GM18858 (cell line): ENCODE results near the gene POLR2E.

Experiments
- ATAC-seq: cut with Tn5 transposase; IDR thresholded peaks from one replicate; pipeline ENCODE4 v1.9.1; 2021; ENCODE audit not compliant: unreplicated experiment

POLR2E gene

GRCh38 chr19:1098177-1099051, 3.2 kb upstream of the POLR2E start:
- no peak for ATAC-seq

- no peak for ATAC-seq
Measured at GRCh38 chr19:1097810-1098176, 2.6 kb upstream of the POLR2E start.

- no peak for ATAC-seq
Measured at GRCh38 chr19:1094655-1094977, 559 bp downstream of the POLR2E start.

- no peak for ATAC-seq
Measured at GRCh38 chr19:1093811-1094553, 1.2 kb downstream of the POLR2E start.

- no peak for ATAC-seq
Measured at GRCh38 chr19:1093330-1093729, 1.8 kb downstream of the POLR2E start.

- no peak for ATAC-seq
Measured at GRCh38 chr19:1091544-1092175, 3.5 kb downstream of the POLR2E start.

GRCh38 chr19:1090731-1091543, 4.2 kb downstream of the POLR2E start:
- ATAC-seq, result no peak

- ATAC-seq, result no peak
Measured at GRCh38 chr19:1089891-1090290, 5.3 kb downstream of the POLR2E start.

- no peak for ATAC-seq
Measured at GRCh38 chr19:1089126-1089771, 5.9 kb downstream of the POLR2E start.

GRCh38 chr19:1088416-1089010, 6.7 kb downstream of the POLR2E start:
- no peak for ATAC-seq

- no peak for ATAC-seq
Measured at GRCh38 chr19:1087813-1088415, 7.3 kb downstream of the POLR2E start.

GRCh38 chr19:1086613-1087012, 8.6 kb downstream of the POLR2E start:
- ATAC-seq, result no peak

- no peak for ATAC-seq
Measured at GRCh38 chr19:1085676-1086442, 9.3 kb downstream of the POLR2E start.

- no peak for ATAC-seq
Measured at GRCh38 chr19:1085053-1085658, 10.0 kb downstream of the POLR2E start.

GRCh38 chr19:1084024-1084868, 10.9 kb downstream of the POLR2E start:
- ATAC-seq, result no peak

- ATAC-seq, result no peak
Measured at GRCh38 chr19:1082928-1083816, 12.0 kb downstream of the POLR2E start.
